Progenitor cell of endocrine pancreas (in vitro differentiated cells): ENCODE data around the gene AGBL1. TPM values are rescaled to one million over a fixed set of nuclear protein-coding genes. Genes with fewer than 3 reads are reported as not detected.

Source experiments
- DNase-seq: peaks from one replicate; pipeline ENCODE4 v3.0.0; 2021; ENCODE audit warnings: low spot score; ENCODE audit not compliant: unreplicated experiment
- H3K27ac Mint-ChIP-seq: 2 replicates; pipeline ENCODE4 v1.8.0; 2021; ENCODE audit warnings: mild to moderate bottlenecking, moderate library complexity, mixed read lengths
- H3K27me3 Mint-ChIP-seq: 2 replicates; pipeline ENCODE4 v1.8.0; 2021; ENCODE audit warnings: mixed read lengths
- H3K36me3 Mint-ChIP-seq: 2 replicates; pipeline ENCODE4 v1.8.0; 2022; ENCODE audit warnings: mixed read lengths; ENCODE audit not compliant: insufficient read depth
- H3K4me1 Mint-ChIP-seq: 2 replicates; pipeline ENCODE4 v1.8.0; 2021; ENCODE audit warnings: low read depth, mixed read lengths
- H3K4me3 Mint-ChIP-seq: 2 replicates; pipeline ENCODE4 v1.8.0; 2021; ENCODE audit warnings: low read depth, mild to moderate bottlenecking, moderate library complexity, mixed read lengths
- H3K9me3 Mint-ChIP-seq: 2 replicates; pipeline ENCODE4 v1.8.0; 2021; ENCODE audit warnings: low read depth, mixed read lengths
- total RNA-seq: library from RNA; stranded (reverse); gene quantifications from 2 replicates; pipeline ENCODE4 v1.2.1, GENCODE V29; 2021
- TF ChIP-seq, protein P1 (sequence below): fragments of 200-600 bp; sonication (generic); IDR thresholded peaks from one replicate; pipeline ENCODE4 v1.5.0; 2021; ENCODE audit warnings: antibody characterized with exemption, mild to moderate bottlenecking; ENCODE audit not compliant: unreplicated experiment

Gene AGBL1
- total RNA-seq, 1 donor from 2014 or later = not detected

- no peak overlapping the region for H3K4me3 Mint-ChIP-seq
- H3K4me1 Mint-ChIP-seq = peaks cover 28% of the 10 kb centered on the region
- peaks cover 3% of the 10 kb centered on the region for H3K9me3 Mint-ChIP-seq
- H3K27ac Mint-ChIP-seq = no peak overlapping the region
- DNase-seq = no peak
- H3K36me3 Mint-ChIP-seq = no peaks in the 10 kb centered on the region
- TF ChIP-seq, protein P1, sequence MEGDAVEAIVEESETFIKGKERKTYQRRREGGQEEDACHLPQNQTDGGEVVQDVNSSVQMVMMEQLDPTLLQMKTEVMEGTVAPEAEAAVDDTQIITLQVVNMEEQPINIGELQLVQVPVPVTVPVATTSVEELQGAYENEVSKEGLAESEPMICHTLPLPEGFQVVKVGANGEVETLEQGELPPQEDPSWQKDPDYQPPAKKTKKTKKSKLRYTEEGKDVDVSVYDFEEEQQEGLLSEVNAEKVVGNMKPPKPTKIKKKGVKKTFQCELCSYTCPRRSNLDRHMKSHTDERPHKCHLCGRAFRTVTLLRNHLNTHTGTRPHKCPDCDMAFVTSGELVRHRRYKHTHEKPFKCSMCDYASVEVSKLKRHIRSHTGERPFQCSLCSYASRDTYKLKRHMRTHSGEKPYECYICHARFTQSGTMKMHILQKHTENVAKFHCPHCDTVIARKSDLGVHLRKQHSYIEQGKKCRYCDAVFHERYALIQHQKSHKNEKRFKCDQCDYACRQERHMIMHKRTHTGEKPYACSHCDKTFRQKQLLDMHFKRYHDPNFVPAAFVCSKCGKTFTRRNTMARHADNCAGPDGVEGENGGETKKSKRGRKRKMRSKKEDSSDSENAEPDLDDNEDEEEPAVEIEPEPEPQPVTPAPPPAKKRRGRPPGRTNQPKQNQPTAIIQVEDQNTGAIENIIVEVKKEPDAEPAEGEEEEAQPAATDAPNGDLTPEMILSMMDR = no peak
- no peaks in the 10 kb centered on the region for H3K27me3 Mint-ChIP-seq
These were observed 799.9 kb downstream of the AGBL1 start for GRCh38 chr15:86879250-86880229.

- Mint-ChIP-seq H3K9me3 (no peaks in the 10 kb centered on the region), H3K36me3 (no peaks in the 10 kb centered on the region), H3K27me3 (no peaks in the 10 kb centered on the region), H3K4me3 (no peak overlapping the region), H3K4me1 (no peaks in the 10 kb centered on the region), H3K27ac (no peak overlapping the region)
- no peak for DNase-seq
- TF ChIP-seq, protein P1 = no peak
These were observed 805.9 kb downstream of the AGBL1 start for GRCh38 chr15:86885616-86886015.

DNA sequence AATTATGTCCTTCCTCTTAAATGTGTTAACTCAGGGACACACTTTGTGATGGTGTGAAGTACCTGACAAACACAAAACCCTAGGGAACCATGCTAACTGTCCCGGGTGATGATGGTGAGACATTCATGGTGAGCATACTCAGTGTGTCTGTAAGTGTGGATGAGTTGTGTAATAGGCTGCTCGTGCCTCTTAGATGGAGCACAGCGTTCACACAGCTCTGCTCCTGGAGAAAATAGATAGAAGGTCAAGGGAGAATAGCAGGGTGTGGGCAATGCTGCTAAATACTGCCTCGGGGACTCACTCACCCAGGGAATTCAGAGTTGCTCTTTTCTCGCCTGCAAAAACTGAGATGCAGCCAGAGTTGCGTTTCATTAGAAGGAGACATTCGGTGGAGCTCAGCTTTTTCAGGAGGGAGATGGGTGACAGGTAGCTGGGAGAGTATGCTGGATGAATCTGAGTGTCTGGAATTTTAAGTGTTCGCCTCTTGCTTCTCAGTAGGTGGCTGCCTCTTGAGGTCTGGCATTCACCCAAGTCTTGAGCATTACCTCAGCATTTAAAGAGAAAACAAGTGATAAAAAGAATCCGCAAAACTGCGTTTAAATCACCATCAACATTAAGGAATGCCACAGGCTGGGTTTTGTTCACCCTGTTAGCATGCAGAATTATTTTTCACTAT is 813.2 kb downstream of the AGBL1 start:
- no peak for DNase-seq
- H3K36me3 Mint-ChIP-seq = no peaks in the 10 kb centered on the region
- no peak overlapping the region for H3K27ac Mint-ChIP-seq
- peaks cover 25% of the 10 kb centered on the region for H3K27me3 Mint-ChIP-seq
- H3K4me3 Mint-ChIP-seq = no peak overlapping the region
- TF ChIP-seq, protein P1 = no peak
- peaks cover 4% of the 10 kb centered on the region for H3K4me1 Mint-ChIP-seq
- no peaks in the 10 kb centered on the region for H3K9me3 Mint-ChIP-seq

DNA sequence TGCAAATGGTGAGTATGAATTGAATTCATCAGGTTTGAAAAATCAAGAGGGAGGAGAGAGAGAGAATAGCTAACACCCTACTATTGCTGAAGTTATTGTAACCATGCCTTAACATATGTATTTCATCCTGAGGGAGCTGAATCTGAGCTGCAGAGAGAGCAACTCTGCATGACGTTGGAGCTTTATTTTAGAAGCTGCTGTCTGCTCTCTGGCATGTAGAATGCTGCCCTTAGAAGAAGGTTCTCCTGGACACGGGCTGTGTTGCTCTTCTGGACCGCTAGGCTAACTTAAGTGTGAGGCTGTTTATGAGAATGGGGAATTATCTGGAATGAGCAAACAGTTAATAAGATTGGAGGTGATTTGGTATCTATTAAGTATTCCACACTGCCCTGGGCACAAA is 814.6 kb downstream of the AGBL1 start:
- no peak for DNase-seq
- no peak overlapping the region for H3K4me3 Mint-ChIP-seq
- TF ChIP-seq, protein P1 = no peak
- no peak overlapping the region for H3K27ac Mint-ChIP-seq
- peaks cover 4% of the 10 kb centered on the region for H3K4me1 Mint-ChIP-seq
- H3K27me3 Mint-ChIP-seq = peaks cover 25% of the 10 kb centered on the region
- H3K9me3 Mint-ChIP-seq = peaks cover 10% of the 10 kb centered on the region
- no peaks in the 10 kb centered on the region for H3K36me3 Mint-ChIP-seq

DNA sequence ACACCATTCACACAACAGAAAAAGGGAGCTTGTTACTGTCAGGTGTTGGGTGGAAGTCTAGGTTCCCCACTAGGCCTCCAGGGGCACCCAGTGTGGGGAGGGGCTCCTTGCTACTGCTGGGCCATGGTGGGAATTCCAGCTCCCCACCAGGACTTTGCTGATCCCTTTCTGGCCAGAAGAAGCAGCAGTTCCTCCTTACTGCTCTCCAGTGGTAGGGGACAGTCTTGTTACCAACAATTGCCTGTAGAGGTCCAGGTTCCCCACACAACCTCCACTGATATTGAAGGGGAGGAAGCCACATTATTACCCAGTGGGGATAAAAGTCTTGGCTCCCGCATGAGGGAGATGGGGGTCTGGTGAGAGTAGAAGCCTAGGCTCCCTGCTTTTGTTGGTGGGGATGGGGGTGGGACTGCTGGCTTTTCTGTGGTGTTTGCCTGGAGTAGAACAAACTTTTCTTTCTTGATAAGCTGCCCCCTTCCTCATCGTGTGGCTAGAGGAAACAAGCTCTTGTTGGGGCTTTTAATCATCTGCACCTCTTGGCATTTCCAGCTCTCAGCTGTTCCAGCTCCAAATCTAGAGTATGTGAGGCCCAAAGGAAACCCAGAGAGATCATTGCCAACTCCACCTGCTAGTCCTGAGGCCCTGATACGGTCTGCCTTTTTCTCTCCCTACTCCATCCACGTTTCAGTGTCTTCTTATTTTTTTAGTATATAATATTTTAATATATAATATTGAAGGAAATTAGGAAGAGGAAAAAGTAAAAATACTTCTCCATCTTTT is 824.2 kb downstream of the AGBL1 start:
- H3K4me3 Mint-ChIP-seq = no peak overlapping the region
- TF ChIP-seq, protein P1 = no peak
- H3K27ac Mint-ChIP-seq = no peak overlapping the region
- no peaks in the 10 kb centered on the region for H3K36me3 Mint-ChIP-seq
- peaks cover 6% of the 10 kb centered on the region for H3K27me3 Mint-ChIP-seq
- peaks cover 3% of the 10 kb centered on the region for H3K9me3 Mint-ChIP-seq
- H3K4me1 Mint-ChIP-seq = no peaks in the 10 kb centered on the region
- DNase-seq = no peak
